ENCODE results near the gene UTP4. TPM values are rescaled to one million over a fixed set of nuclear protein-coding genes. Genes with fewer than 3 reads are reported as not detected.
"Not testable (repeated sequence)": the region's sequence is repeated elsewhere in the genome, so short reads cannot be mapped to it uniquely, and the experiment has no call there.

UTP4 gene
- total RNA-seq, 3 donors from 2014 or later: 24.6 to 34.1 (median 33.9) TPM

- no peak overlapping the region for H3K27ac ChIP-seq
- no peak for TF ChIP-seq CTCF (IDR thresholded peaks at IDR 0.05)
- no peak for TF ChIP-seq POLR2AphosphoS5 (IDR thresholded peaks at IDR 0.05)
- TF ChIP-seq POLR2A (IDR thresholded peaks at IDR 0.05): no peak
- DNase-seq (ENCODE audit: low spot score in 2 of 2): no peak
- H3K4me3 ChIP-seq: no peak overlapping the region
- no peaks in the 10 kb centered on the region for H3K36me3 ChIP-seq
- peaks cover 5 to 8% of the 10 kb centered on the region in 2 donors for H3K4me1 ChIP-seq
- H3K27me3 ChIP-seq: no peaks in the 10 kb centered on the region
- no peaks in the 10 kb centered on the region for H3K9me3 ChIP-seq
- intact Hi-C loops (cut with DNase I; ENCODE audit: low total_unique reads): no loop called here
These were observed 6.2 kb upstream of the UTP4 start for GRCh38 chr16:69126221-69126620.

GRCh38 chr16:69126801-69127200, 5.6 kb upstream of the UTP4 start:
- H3K36me3 ChIP-seq; H3K27ac ChIP-seq; DNase-seq (ENCODE audit: low spot score in 2 of 2); H3K4me3 ChIP-seq; H3K9me3 ChIP-seq; intact Hi-C loops (cut with DNase I; ENCODE audit: low total_unique reads); H3K27me3 ChIP-seq; H3K4me1 ChIP-seq: not testable (repeated sequence)

- Histone ChIP-seq H3K9me3 (no peaks in the 10 kb centered on the region), H3K36me3 (no peaks in the 10 kb centered on the region), H3K4me1 (peaks cover 5 to 8% of the 10 kb centered on the region in 2 donors), H3K27me3 (no peaks in the 10 kb centered on the region), H3K4me3 (no peak overlapping the region), H3K27ac (no peak overlapping the region)
- no peak for DNase-seq (ENCODE audit: low spot score in 2 of 2)
- intact Hi-C loops (cut with DNase I; ENCODE audit: low total_unique reads): no loop called here
- TF ChIP-seq CTCF (IDR thresholded peaks at IDR 0.05) (no peak), POLR2A (IDR thresholded peaks at IDR 0.05) (no peak), POLR2AphosphoS5 (IDR thresholded peaks at IDR 0.05) (no peak)
These were observed 4.4 kb upstream of the UTP4 start for GRCh38 chr16:69127966-69128510.

- Histone ChIP-seq H3K4me1 (peaks cover 5 to 8% of the 10 kb centered on the region in 2 donors), H3K36me3 (no peaks in the 10 kb centered on the region), H3K27ac (peak overlapping the region; percentile 94 to 98), H3K4me3 (peak overlapping the region in 1 of 3 donors; percentile 94), H3K27me3 (no peaks in the 10 kb centered on the region), H3K9me3 (no peaks in the 10 kb centered on the region)
- DNase-seq (ENCODE audit: low spot score in 2 of 2): no peak
- intact Hi-C loops (cut with DNase I; ENCODE audit: low total_unique reads): no loop called here
- TF ChIP-seq POLR2A (IDR thresholded peaks at IDR 0.05): no peak
- TF ChIP-seq POLR2AphosphoS5 (IDR thresholded peaks at IDR 0.05): no peak
- no peak for TF ChIP-seq CTCF (IDR thresholded peaks at IDR 0.05)
These were observed 2.0 kb upstream of the UTP4 start for GRCh38 chr16:69130461-69130860.

- H3K4me3 ChIP-seq: peak overlapping the region; percentile 91 to 94 (median 94)
- no peaks in the 10 kb centered on the region for H3K27me3 ChIP-seq
- TF ChIP-seq CTCF (IDR thresholded peaks at IDR 0.05) (no peak), POLR2A (IDR thresholded peaks at IDR 0.05) (no peak), POLR2AphosphoS5 (IDR thresholded peaks at IDR 0.05) (no peak)
- no peaks in the 10 kb centered on the region for H3K36me3 ChIP-seq
- intact Hi-C loops (cut with DNase I; ENCODE audit: low total_unique reads): no loop called here
- H3K4me1 ChIP-seq: peaks cover 5 to 8% of the 10 kb centered on the region in 2 donors
- H3K9me3 ChIP-seq: no peaks in the 10 kb centered on the region
- DNase-seq (ENCODE audit: low spot score in 2 of 2): no peak
- peak overlapping the region; percentile 94 to 98 for H3K27ac ChIP-seq
These were observed 1.1 kb upstream of the UTP4 start for GRCh38 chr16:69131167-69131838.

All from breast epithelium (tissue), 4 donors.